Measurements from ENCODE around the gene DUSP5. TPM values are rescaled to one million over a fixed set of nuclear protein-coding genes. Genes with fewer than 3 reads are reported as not detected.

Gene DUSP5
- total RNA-seq, 4 donors from 2014 or later = 12.4 to 27.9 (median 23.6) TPM

GRCh38 chr10:110474826-110475225, 22.9 kb upstream of the DUSP5 start:
- no peaks in the 10 kb centered on the region for H3K4me1 ChIP-seq
- 57 to 60% methylated on average over 4 of the region's 4 CpGs for WGBS, 2 donors
- no peaks in the 10 kb centered on the region for H3K27me3 ChIP-seq
- DNase-seq (ENCODE audit: low spot score in 2 of 2) = no peak
- TF ChIP-seq POLR2A (IDR thresholded peaks at IDR 0.05) = no peak
- no peak for TF ChIP-seq EP300 (IDR thresholded peaks at IDR 0.05)
- TF ChIP-seq CTCF (IDR thresholded peaks at IDR 0.05) = no peak
- no peak overlapping the region for H3K27ac ChIP-seq
- H3K9me3 ChIP-seq = no peaks in the 10 kb centered on the region
- no peaks in the 10 kb centered on the region for H3K36me3 ChIP-seq
- H3K4me3 ChIP-seq = no peak overlapping the region

- no peak overlapping the region for H3K27ac ChIP-seq
- TF ChIP-seq POLR2A (IDR thresholded peaks at IDR 0.05) (no peak), EP300 (IDR thresholded peaks at IDR 0.05) (no peak), CTCF (IDR thresholded peaks at IDR 0.05) (no peak)
- 94 to 96% methylated on average over 9 of the region's 9 CpGs for WGBS, 2 donors
These were observed 21.8 kb upstream of the DUSP5 start for GRCh38 chr10:110475722-110476515.

GRCh38 chr10:110479710-110480109, 18.0 kb upstream of the DUSP5 start:
- DNase-seq (ENCODE audit: low spot score in 2 of 2) = no peak
- no peaks in the 10 kb centered on the region for H3K36me3 ChIP-seq
- no peaks in the 10 kb centered on the region for H3K4me1 ChIP-seq
- WGBS, 2 donors = 67 to 75% methylated on average over 1 of the region's 1 CpG
- H3K27ac ChIP-seq = no peak overlapping the region
- TF ChIP-seq EP300 (IDR thresholded peaks at IDR 0.05) (no peak), POLR2A (IDR thresholded peaks at IDR 0.05) (no peak), CTCF (IDR thresholded peaks at IDR 0.05) (no peak)
- no peaks in the 10 kb centered on the region for H3K9me3 ChIP-seq
- no peaks in the 10 kb centered on the region for H3K27me3 ChIP-seq
- H3K4me3 ChIP-seq = no peak overlapping the region

More at GRCh38 chr10:110475722-110476515, 21.8 kb upstream of the DUSP5 start:
- no peak for DNase-seq (ENCODE audit: low spot score in 2 of 2)
- no peaks in the 10 kb centered on the region for H3K4me1 ChIP-seq
- no peaks in the 10 kb centered on the region for H3K9me3 ChIP-seq
- H3K4me3 ChIP-seq = no peak overlapping the region
- H3K27me3 ChIP-seq = no peaks in the 10 kb centered on the region
- no peaks in the 10 kb centered on the region for H3K36me3 ChIP-seq

- no peak overlapping the region for H3K27ac ChIP-seq
These were observed 17.3 kb upstream of the DUSP5 start for GRCh38 chr10:110480387-110480786.

More at GRCh38 chr10:110480387-110480786, 17.3 kb upstream of the DUSP5 start:
- H3K4me3 ChIP-seq = no peak overlapping the region
- DNase-seq (ENCODE audit: low spot score in 2 of 2) = no peak
- TF ChIP-seq CTCF (IDR thresholded peaks at IDR 0.05) (no peak), POLR2A (IDR thresholded peaks at IDR 0.05) (no peak), EP300 (IDR thresholded peaks at IDR 0.05) (no peak)
- WGBS, 2 donors = 65 to 75% methylated on average over 3 of the region's 3 CpGs
- H3K9me3 ChIP-seq = no peaks in the 10 kb centered on the region
- H3K4me1 ChIP-seq = no peaks in the 10 kb centered on the region
- H3K36me3 ChIP-seq = no peaks in the 10 kb centered on the region
- H3K27me3 ChIP-seq = no peaks in the 10 kb centered on the region

Data from tibial nerve (tissue), 4 donors.